ENCODE results near the gene MEP1B. TPM values are rescaled to one million over a fixed set of nuclear protein-coding genes. Genes with fewer than 3 reads are reported as not detected.

MEP1B gene
- total RNA-seq, 3 donors from 2014 or later = 0.15 to 0.33 TPM; not detected in 1

DNA sequence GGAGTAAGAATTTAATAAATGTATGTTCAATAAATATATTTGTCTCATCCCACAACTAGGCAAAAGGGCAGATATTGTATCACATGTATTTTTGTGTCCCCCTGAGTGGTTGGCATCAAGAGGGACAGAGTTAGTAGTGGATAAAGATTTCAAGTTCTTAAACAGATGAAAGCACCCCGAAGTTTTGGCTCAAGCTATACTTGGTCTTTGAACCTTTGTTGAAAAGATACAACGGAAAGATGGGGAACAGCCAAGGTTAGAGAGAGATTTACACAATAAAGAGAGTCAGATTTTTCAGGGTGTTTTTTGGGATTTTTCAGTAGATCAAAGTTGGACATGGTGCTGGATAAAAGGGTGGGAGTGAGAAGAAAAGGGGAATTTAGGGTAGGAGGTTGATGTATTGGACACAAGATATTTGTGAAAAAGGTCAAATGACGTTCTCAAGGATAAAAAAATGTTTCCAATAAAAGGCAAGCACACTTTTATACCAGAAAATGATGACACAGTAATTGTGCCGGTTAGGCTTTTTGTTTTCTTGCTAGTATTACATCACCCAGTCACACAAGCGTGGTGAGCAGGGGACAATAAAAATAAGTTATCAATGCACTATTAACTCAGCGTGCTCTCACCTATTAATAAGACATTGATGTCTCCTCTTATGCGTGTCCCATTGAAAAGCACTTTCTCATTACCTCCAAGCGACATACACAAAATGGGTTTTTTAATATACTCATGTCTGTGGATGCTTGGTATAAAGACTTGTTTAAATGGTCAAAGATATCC lies 59.5 kb downstream of the MEP1B start:
- Histone ChIP-seq H3K4me3 (no peak overlapping the region), H3K9me3 (no peaks in the 10 kb centered on the region), H3K36me3 (no peaks in the 10 kb centered on the region), H3K27ac (no peak overlapping the region), H3K27me3 (no peaks in the 10 kb centered on the region), H3K4me1 (no peaks in the 10 kb centered on the region)
- intact Hi-C loops (cut with DNase I; ENCODE audit: low total_unique reads) = no loop called here
- no peak for TF ChIP-seq CTCF (IDR thresholded peaks at IDR 0.05)
- no peak for TF ChIP-seq POLR2A (IDR thresholded peaks at IDR 0.05)
- TF ChIP-seq POLR2AphosphoS5 (IDR thresholded peaks at IDR 0.05) = no peak
- no peak for DNase-seq (ENCODE audit: low spot score in 2 of 2)

GRCh38 chr18:32251466-32251865 lies 61.6 kb downstream of the MEP1B start:
- H3K27me3 ChIP-seq = no peaks in the 10 kb centered on the region
- no peak overlapping the region for H3K4me3 ChIP-seq
- intact Hi-C loops (cut with DNase I; ENCODE audit: low total_unique reads) = no loop called here
- DNase-seq (ENCODE audit: low spot score in 2 of 2) = no peak
- H3K9me3 ChIP-seq = no peaks in the 10 kb centered on the region
- H3K27ac ChIP-seq = no peak overlapping the region
- H3K4me1 ChIP-seq = no peaks in the 10 kb centered on the region
- TF ChIP-seq CTCF (IDR thresholded peaks at IDR 0.05) (no peak), POLR2AphosphoS5 (IDR thresholded peaks at IDR 0.05) (no peak), POLR2A (IDR thresholded peaks at IDR 0.05) (no peak)
- H3K36me3 ChIP-seq = no peaks in the 10 kb centered on the region

DNA sequence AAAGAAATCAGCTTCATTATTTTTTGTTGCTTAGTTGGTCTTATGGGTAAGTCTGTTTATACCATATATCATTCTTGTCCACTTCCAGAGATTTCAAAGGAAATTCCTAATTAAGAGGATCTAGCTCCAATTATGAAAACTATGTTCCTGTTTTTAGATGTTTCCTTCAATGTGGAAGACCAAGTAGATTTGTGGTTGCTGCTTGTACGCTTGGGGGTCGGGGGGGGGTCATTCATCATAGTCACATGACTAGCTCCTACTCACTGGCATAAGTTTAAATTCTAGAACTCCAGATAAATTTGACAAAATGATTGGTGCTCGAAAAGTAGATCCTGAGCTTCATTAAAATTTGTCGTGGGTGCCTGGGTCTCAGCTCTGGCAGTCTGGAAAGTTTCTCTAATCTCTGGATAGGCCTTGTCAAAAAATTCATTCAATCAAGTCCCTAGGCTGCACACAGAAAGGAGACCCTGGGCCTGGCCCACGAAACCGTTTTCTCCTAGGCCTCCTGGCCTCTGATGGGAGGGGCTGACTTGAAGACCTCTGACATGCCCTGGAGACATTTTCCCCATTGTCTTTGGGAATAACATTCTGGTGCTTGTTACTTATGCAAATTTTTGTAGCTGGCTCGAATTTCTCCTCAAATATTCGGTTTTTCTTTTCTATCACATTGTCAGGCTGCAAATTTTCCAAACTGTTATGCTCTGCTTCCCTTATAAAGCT lies 62.5 kb downstream of the MEP1B start:
- no peaks in the 10 kb centered on the region for H3K36me3 ChIP-seq
- no peak for DNase-seq (ENCODE audit: low spot score in 2 of 2)
- H3K9me3 ChIP-seq = no peaks in the 10 kb centered on the region
- intact Hi-C loops (cut with DNase I; ENCODE audit: low total_unique reads) = no loop called here
- no peaks in the 10 kb centered on the region for H3K27me3 ChIP-seq
- TF ChIP-seq POLR2A (IDR thresholded peaks at IDR 0.05) (no peak), POLR2AphosphoS5 (IDR thresholded peaks at IDR 0.05) (no peak), CTCF (IDR thresholded peaks at IDR 0.05) (no peak)
- H3K27ac ChIP-seq = no peak overlapping the region
- no peaks in the 10 kb centered on the region for H3K4me1 ChIP-seq
- no peak overlapping the region for H3K4me3 ChIP-seq

DNA sequence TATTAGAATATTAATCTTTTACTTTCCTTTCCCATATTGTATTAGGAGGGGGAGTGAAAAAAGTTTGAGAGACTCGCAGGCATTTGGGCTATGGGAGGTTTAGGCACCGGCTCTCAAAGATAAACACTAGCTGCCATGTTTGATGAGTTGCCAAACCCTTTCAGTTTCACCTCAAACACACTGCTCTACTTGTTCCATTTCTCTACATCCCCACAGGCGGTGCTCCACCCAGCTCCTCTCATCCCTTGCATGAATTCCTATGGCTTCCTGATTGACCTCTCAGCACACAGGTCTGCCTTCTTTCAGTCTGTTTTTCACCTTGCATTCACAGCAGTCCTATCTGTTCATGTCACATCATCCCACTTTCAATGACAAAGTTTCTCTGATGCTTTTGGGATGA lies 65.7 kb downstream of the MEP1B start:
- no peak for DNase-seq (ENCODE audit: low spot score in 2 of 2)
- H3K4me3 ChIP-seq = no peak overlapping the region
- no peaks in the 10 kb centered on the region for H3K27me3 ChIP-seq
- H3K27ac ChIP-seq = no peak overlapping the region
- TF ChIP-seq CTCF (IDR thresholded peaks at IDR 0.05) = no peak
- no peak for TF ChIP-seq POLR2AphosphoS5 (IDR thresholded peaks at IDR 0.05)
- no peak for TF ChIP-seq POLR2A (IDR thresholded peaks at IDR 0.05)
- intact Hi-C loops (cut with DNase I; ENCODE audit: low total_unique reads) = no loop called here
- no peaks in the 10 kb centered on the region for H3K36me3 ChIP-seq
- no peaks in the 10 kb centered on the region for H3K9me3 ChIP-seq
- no peaks in the 10 kb centered on the region for H3K4me1 ChIP-seq
